Measurements from ENCODE around the gene SIN3A.
A peak's percentile ranks its signal among the peaks of the same experiment; 100 is the strongest.

SIN3A gene

DNA sequence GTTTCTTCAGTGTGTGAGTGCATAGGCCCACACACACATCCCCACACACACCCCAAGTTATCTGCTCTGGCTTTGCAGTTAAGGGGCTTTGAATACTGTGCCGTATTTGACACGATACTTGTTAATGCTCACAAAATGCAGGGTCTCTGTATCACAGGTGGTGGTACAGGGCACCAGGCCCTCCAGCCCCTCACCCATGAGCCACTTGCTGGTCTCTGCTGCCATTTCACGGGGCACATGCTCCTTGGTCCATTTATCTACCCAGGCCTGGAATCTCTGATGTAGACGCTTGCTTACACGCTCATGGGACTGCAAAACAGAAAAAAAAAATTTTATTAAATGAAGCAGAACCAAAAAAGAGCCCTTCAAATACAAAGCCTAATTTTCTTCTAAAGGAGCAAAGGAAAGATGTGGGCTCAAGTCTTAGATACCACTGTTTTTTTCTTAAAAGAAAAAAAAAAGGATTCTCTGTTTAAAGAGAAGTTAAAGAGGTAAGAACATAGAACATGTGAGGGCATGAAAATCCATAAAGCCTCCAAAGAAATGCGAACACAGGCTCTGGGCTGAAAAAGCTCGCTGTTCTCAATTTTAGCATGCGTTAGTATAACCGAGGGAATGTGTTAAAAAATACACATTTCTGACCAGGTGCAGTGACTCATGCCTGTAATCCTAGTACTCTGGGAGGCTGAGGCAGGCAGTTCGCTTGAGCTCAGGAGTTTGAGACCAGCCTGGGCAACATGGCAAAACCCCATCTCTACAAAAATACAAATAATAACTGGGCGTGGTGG, 79.4 kb downstream of the SIN3A start:
- DNase-seq: no peak

DNA sequence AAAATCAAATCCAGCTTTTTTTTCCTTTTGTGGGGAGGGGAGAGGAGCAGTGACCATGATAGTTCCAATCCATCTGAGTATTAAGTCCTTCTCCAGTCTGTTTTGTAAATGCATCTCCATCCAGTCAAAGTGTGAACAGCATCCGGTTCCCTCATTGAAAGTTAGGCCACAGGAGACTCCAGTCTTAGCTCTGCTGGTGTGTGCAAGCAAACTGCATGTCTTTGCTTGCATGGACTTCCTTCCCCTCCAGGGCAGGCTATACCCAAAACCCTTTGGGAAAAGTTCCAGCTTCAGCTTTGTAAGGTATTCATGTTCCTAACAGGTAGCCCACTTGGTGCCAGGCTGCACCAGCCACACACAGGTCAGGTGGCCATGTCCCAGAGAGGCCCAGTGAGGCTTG, 80.0 kb downstream of the SIN3A start:
- no peak for DNase-seq

DNA sequence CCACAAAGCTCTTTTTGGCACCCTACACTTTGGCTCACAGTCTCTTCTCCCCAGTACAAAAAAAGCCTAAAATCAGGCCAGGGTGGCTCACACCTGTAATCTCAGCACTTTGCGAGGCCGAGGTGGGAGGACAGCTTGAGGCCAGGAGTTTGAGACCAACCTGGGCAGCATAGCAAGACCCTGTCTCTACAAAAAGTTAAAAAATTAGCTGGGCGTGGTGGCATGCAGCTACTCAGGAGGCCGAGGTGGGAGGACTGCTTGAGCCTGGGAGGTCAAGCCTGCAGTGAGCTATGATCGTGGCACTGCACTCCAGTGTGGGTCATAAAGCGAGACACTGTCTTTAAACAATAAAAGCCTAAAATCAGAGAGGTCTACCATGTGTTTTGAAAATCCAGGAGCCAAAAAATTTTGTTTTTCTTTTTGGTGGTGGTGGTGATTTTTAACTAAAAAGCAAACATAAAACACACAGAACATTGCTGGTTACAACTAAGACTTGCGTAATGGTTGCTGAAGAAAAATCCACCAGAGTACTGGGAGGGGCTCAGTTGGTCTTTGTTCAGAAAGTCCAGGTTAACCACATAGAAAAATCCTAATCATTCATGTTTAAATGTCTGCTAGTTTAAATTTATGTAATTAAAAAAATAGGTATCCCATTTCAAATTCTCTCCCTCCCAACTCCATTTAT, 81.5 kb downstream of the SIN3A start:
- no peak for DNase-seq

DNA sequence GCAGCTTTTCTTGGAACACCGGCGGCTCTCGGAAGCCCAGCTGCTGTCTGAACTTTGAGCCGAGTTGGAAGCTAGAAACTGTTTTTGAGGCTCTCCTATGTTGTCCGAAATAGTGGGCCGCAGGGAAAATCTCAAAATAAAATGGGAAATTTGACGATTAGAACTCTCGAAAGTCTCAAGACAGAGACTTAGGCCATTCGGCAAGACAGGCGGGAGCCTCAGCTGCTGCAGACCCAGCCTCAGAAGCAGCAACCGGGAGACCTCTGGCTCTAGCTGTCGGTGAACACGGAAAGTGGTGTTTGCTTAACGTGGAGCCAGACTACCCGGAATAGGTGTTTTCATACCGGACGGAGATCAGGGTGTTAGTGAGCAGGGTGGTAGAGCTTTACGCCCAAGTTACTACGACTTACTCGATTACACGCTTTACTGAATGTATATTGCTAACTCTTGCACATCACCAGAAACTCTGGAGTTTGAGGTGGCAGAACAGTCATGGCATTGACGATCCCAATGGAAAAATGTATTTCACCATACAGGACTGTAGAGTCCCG, 82.7 kb downstream of the SIN3A start:
- DNase-seq: no peak

DNA sequence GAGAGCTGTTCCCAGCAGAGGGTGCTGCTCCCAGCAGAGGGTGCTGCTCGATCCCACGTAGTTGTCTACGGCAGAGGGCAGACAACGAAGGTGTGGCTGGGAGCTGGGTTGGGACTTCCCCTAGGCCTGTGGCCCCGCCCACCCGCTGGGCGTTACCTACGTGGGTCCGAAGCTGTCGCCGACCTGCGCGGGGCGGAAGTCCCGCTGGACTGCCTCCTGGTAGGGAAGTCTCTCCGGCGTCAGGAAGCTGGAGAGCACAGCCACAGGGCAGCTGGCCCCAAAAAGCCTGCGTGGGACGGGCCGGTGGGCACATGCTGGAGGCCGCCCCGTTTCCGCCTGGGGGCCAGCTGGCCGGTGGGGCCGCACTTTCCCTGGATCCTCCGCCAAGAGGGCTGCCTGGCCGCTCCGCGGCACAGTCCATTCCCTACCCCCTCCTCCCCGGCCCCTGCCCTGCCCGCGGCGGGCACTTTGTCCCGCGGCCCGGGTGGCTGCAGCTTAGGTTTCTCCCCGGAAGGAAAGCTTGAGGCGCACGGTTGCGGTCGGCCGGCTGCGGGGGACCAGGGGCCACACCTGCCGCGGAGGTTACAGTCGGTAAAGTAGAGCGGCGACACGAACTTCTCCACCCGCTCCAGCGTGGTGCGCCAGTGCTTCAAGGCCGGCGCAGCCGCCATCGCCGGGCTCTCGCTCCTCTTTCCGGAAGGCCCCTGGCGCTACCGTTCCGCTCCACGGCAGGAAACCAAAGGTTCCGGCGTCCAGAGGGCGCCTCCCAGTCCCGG, 83.4 kb downstream of the SIN3A start, which contains the start of gene MAN2C1:
TSS of gene MAN2C1 (minus strand) at position 695 of the 776 bp plus-strand sequence. CDS start at position 671, 24 bp downstream.
- peak; percentile 93 for DNase-seq

DNA sequence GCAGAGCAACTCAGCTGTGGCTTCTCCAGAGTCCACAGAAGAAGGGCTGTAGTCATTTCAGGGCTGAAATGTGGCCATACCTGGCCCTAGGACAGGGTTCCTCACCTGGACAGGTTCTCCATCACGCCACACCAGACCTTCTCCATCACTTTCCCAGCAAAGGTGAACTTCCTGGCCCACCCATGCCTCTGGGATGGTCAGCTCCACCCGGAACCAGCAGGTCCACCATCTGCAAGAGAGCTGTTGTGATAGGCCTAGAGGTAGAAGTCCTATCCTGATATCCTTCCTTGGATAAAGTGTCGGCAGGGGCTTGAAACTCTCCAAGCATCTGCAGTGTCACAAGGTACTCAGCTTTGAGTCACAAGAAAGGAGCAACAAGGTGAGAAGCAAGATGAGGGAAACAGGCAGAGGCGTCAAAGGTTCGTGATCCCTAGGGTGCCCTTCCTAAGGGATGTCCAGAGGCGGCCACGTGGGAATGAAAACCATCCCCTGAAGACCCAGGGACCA, 84.0 kb downstream of the SIN3A start:
- no peak for DNase-seq

DNA sequence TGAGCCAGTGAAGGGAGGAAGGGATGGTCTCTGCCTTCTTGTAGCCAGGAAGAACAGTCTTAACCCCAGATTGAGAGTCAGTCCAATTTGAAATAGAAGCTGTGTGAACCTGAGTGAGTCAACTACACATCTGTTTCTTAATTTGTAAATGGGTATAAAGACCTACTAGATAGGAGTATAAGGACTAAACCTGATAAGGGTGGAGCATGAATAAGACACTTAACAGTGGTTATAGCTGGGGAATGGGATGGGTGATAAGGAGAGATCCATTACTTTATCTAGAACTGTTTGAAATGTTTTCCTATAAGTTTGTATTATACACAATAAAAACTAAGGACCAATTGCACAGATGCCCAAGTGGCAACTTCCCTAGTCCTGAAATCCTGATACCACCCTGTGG, 84.5 kb downstream of the SIN3A start:
- DNase-seq: no peak

DNA sequence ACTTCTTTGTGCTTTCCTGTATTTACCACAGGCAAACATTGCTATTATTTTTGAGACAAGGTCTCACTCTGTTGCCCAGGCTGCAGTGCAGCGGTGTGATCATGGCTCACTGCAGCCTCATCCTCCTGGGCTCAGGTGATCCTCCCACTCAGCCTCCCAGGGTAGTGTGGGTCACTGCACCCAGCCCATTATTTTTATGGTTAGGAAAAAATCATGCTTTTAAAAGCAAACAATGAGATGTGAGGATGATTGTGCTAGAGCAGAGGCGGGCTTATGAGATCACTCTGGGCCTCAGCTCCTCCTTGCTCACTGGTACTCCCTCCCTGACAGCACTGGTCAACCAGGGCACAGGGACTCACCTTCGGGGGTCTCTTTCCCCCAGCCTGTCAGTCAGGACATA, 85.3 kb downstream of the SIN3A start:
- DNase-seq: no peak

DNA sequence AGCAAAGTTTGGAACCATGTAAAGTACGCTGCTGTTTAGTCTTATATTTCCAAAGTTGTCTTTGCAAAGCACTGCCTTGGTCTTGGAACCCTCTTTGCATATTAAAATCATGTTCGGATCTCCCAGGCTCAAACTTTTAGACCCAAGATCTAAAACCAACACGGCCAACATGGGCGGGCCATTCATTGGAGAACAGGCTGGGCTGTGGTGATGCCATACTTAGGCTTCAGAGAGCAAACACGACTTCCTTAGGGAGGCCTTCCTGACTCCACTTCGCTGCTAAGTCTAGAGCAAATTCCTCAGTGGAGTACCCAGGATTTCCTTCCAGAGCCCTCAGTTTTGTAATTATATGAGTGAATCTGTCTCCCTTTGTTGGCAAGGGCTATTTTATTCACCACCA, 86.6 kb downstream of the SIN3A start:
- DNase-seq: no peak

DNA sequence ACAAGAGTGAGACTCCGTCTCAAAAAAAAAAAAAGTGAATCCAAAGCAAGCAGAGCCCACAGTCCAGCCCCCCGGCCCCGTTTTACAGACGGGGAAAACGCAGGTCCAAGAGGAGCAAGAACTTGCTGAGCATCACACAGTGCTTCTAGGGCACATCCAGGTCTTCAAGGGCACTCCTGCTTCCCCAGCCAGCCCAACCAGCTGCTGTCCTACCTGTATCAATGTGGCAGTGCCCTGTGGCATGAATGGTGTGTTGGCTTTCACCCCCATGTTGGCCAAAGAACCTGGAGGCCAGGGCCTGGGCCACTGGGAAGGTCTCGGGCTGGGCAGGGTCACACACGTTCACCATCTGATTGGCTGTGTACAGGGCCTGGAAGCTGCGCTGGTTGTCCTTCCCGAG, 87.7 kb downstream of the SIN3A start:
- no peak for DNase-seq

DNA sequence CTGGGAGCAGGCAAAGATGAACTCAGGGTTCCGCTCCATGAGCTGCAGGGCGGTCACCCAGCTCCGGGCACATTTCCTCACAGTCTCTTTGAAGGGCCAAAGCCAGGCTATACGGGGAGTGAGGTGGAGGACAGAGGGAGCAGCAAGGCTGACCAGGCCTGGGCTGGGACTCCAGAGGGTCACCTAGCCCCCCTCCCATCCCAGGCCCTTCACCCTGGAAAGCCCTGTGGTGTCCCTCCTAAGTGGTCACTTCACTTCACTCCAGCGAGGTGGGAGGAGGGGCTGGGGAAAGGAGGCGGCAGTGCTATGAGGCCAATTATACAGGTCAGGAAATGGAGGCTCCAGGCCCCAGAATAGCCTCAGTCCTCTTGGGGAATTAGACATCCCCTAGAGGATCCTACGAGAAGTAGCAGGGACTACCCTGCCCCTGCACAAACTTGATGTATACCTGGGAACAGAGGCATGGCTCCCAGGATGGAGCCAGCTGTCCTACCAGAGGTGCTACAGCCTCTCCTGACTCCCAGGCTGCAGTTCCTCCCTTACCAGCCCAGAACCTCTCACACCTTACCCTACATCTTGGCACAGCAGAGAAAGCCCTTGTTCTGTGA, 88.7 kb downstream of the SIN3A start:
- DNase-seq: no peak

DNA sequence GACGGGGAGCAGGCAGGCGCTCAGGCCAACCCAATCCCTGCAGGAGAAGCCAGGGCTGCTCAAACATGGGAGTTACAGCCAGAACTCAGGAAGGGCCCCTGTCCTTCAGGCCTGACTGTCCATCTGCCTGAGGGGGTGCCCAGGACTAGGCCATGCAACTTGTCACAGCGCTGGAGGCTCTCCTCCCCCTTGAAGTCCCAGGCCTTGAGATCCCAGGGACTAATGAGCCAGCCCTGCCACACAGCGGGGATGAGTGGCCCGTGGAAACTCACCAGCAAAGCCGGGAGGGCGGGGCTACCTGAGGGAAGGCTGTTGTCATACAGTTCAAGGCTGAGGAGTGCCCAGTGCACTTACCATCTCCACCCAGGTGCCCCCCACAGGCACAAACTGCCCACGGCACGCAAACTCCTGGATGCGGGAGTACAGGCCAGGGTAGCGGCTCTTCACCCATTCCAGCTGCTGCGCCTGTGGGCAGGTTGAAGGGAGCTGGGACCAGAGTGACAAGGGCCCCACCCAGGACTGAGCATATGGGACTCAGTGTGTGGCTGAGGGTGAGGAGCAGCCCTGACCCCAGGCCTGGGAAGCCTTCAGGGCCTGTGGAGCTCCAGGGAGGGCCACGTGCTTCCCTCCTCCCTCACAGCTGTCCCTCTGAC, 89.4 kb downstream of the SIN3A start:
- DNase-seq: no peak

DNA sequence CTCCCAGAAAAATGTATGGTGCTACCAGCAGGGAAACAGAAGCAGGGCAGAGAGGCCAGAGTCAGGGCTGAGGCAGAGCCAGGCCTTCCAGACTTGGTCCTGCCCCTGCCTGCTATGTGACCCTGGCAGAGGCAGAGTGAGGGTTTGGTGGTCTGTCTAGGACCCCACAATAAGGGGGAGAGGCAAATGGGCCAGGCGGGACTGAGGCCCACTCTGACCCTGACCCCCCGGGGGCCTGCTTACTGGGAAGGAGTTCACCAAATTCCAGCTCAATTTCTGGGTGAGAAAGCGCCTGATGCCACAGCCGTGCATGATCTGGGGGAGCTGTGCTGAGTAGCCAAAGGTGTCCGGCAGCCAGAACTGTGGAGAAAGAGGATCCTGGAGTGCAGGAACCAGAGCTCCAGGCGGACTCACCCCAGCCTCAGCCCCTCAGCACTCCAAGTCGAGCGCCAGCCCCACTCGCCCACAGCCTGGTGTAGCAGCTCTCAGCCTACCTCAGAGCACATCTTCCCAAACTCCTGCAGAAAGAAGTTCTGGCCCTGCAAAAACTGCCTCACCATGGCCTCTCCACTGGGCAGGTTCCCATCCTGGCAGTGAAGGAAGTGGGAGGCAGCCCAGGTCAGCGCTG, 90.0 kb downstream of the SIN3A start:
- no peak for DNase-seq

DNA sequence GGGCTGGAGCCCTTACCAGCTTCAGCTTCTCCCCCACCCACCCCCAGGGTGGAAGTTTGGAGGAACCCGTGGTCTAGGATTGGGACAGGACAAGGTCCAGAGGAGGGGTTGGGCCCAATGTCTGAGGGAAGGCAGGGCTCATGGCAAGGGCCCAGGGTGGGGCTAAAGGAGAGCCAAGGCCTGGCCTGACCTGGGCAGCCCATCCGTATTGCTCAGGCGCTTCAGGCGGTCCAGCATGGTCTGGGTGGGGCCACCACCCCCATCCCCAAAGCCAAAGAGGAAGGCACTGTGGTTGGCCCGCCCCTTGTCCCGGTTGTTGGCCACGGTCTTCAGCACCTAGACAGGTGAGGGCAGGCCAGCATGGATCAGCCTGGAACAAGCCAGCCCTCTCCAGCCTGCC, 90.6 kb downstream of the SIN3A start:
- DNase-seq: no peak

DNA sequence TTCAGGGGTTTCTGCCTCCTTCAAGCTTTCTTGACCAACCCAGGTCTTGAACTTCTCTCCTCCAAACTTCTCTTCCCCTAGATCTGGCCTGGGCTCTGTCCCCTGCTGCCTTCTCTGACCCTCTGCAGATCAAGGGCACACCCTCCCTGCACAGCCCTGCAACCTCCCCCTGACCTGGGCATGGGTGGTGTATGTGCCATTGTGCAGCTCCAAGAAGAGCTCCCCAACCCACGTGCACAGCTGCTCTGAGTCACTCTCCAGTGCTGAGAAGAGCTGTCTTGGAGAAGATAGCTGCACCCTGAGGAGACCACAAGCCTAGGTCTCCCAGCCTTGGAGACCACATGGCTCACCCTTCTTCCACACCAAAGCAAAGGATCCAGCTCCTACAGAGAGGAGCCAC, 91.1 kb downstream of the SIN3A start:
- DNase-seq: no peak

DNA sequence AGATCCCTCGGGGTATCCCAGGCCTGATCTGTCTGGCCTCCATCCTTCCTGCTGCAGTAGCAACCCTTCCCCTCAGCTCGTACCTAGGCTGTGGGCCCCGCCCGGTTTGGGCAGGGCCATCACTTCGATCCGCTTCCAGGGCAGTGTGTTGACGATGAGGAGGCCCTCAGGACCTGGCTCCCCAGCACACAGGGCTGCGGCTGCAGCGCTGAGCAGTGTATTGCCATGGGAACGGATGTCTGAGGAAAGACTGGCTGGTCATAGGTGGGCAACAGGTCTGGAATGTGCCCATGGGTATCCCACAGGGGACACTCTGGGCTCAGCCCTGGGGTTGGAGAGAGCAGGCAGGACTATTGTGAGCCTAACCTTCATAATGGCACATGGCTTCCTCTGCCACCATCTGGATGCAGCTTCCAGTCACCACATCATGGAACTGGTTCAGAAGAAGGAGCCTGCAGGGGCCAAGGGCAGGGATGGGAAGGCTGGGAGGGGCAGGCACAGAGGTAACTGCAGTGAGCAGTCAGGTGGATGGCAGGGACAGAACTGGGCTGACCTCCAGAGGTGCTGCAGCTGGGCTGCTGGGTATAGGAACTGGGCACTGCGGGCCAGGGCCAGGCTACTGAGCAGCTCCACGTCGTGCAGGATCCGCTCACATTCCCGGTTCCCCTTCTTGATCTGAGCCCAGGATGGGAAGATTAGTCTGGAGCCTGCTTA, 91.8 kb downstream of the SIN3A start:
- DNase-seq: no peak

DNA sequence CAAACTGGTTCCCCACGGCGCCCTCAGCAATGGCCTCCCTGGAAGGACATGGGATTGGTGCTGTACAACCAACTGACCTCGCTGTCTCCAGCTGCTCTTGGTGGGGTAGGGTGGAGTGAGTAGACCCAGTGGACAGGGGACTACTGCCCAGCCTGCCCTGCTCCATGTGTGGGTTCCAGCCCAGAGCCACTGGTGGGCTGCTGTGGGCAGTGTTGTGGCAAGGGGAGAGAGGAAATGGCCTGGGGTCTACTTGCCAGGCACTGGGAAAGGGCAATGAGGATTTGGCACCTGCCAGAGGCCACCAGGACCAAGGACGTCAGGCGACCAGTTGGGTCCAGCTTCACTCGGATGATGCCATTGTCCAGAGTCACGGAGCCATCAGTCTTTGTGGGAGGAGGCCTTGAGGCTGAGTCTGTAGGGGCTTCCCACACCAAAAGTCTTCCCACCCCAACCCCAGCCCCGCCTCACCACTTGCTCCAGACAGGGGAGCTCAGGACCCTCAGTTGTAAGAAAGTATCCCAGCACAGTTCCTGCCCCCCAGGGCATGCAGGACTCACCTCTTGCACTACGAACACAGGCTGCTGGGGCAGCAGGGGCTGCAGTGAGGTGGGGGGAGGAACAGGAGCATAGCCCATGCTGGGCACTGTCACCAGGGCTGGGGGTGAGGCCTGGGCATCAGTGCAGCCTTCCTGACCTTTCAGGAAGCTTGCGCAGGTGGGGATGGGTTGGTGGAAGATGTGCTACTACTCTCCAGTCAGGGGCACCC, 92.5 kb downstream of the SIN3A start:
- DNase-seq: no peak

DNA sequence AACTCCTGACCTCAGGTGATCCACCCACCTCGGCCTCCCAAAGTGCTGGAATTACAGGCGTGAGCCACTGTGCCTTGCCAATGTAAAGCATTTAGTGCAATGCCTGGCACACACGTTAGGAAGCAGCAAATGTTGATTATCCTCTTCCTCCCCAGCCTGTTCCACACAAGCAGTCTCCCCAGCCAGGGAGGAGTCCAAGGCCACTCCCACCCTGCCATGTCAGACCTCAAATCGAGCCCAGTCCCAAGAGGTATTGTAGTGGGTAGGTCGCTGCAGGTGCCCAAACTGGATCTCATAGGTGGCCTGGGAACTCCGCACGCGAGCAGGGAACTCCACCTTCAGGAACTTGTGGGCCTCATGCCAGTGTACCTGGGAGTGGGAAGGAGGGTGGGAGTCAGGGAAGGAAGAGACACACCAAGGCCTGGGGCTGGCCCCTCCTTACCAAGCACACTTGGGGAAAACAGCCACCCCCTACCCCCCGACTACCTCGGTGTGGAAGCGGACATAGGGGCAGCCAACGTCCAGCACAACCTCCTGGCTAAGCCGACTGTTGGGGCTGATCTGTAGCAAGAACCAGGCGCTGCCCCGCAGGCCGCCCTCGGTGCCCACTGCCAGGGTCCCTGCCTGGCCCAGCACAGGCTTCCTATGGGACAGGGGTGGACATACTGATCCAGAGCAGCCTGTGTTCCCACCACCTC, 93.4 kb downstream of the SIN3A start:
- DNase-seq: no peak

DNA sequence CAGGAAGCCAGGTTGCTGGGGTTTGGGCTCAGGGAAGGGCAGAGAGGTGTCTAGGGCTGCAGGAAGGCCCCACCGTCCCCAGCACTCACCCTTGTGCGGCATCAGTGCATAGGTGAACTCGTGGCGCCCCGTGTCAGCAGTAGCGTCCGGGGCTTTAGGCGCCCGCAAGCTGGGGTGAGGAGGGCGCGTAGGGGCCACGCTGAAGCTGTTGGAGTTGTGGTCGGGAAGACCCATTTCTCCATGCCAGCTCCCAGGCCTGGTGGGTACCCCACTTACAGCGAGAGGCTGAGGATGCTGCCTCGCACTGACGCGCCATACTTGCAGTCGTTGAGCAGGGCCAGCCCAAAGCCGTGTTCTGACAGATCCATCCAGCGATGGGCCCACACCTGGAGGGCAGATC, 95.0 kb downstream of the SIN3A start:
- no peak for DNase-seq
